IMR-90 (cell line): Measurements from ENCODE around the gene ST3GAL3. TPM values are rescaled to one million over a fixed set of nuclear protein-coding genes. Genes with fewer than 3 reads are reported as not detected.

Experiments used
- ATAC-seq: fragments of 200-7000 bp; cut with Tn5 transposase; 2 replicates; pipeline ENCODE4 v1.9.1; 2020; ENCODE audit warnings: low read depth, mild to moderate bottlenecking, moderate library complexity
- BruUV-seq: library from RNA; stranded (reverse); fragments of 400-500 nt; replicated peaks from 2 replicates; lab custom pipeline; 2021; lab: Mats Ljungman, UMichigan
- CTCF ChIA-PET: fragments of 300-600 bp; formaldehyde crosslinking; extraction: SDS; loops from one replicate; lab custom pipeline; 2021; ENCODE audit warnings: antibody characterized with exemption; lab: Yijun Ruan, JAX
- POLR2A ChIA-PET: fragments of 300-600 bp; sonication (Branson Sonifier 250); formaldehyde crosslinking; loops from one replicate; lab custom pipeline; 2022; ENCODE audit warnings: antibody characterized with exemption; ENCODE audit not compliant: unreplicated experiment; lab: Charles Lee
- DNase-seq: peaks from one replicate; pipeline ENCODE4 v3.0.0; 2013
- H2AFZ ChIP-seq: replicated peaks from 2 replicates; pipeline ENCODE3; 2013; ENCODE audit warnings: low read length, mild to moderate bottlenecking; ENCODE audit not compliant: poor library complexity
- H2AK5ac ChIP-seq: 2 replicates; pipeline ENCODE4 v1.6.1; 2013; ENCODE audit warnings: low read depth, low read length, inconsistent platforms
- H2AK9ac ChIP-seq: replicated peaks from 2 replicates; pipeline ENCODE3; 2013; ENCODE audit warnings: mild to moderate bottlenecking, low read depth, low read length, moderate library complexity; ENCODE audit not compliant: poor library complexity
- H2BK120ac ChIP-seq: 2 replicates; pipeline ENCODE4 v1.6.1; 2013; ENCODE audit warnings: low read depth, low read length, inconsistent platforms
- H2BK15ac ChIP-seq: 3 replicates; pipeline ENCODE4 v1.6.1; 2013; ENCODE audit warnings: low read depth, low read length, inconsistent platforms
- H2BK20ac ChIP-seq: 2 replicates; pipeline ENCODE4 v1.6.1; 2013; ENCODE audit warnings: low read depth, mild to moderate bottlenecking, inconsistent platforms, low read length, moderate library complexity
- H2BK5ac ChIP-seq: 2 replicates; pipeline ENCODE4 v1.6.1; 2013; ENCODE audit warnings: mild to moderate bottlenecking, low read depth, low read length, inconsistent platforms; ENCODE audit not compliant: poor library complexity, severe bottlenecking
- H3K14ac ChIP-seq: replicated peaks from 2 replicates; pipeline ENCODE4 v1.6.1; 2013; ENCODE audit warnings: low read depth, low read length, inconsistent platforms
- H3K18ac ChIP-seq: 2 replicates; pipeline ENCODE4 v1.6.1; 2013; ENCODE audit warnings: low read depth, low read length, control low read depth
- H3K23ac ChIP-seq: 2 replicates; pipeline ENCODE4 v1.6.1; 2013; ENCODE audit warnings: low read depth, low read length, inconsistent platforms
- H3K27ac ChIP-seq: 2 replicates; pipeline ENCODE4 v1.5.1; 2013; ENCODE audit warnings: mild to moderate bottlenecking, control low read depth, low read length; ENCODE audit not compliant: insufficient read depth
- H3K27me3 ChIP-seq: 2 replicates; pipeline ENCODE4 v1.6.1; 2013; ENCODE audit warnings: low read length; ENCODE audit not compliant: control insufficient read depth, insufficient read depth
- H3K36me3 ChIP-seq: 2 replicates; pipeline ENCODE4 v1.6.1; 2013; ENCODE audit warnings: low read length, mixed read lengths; ENCODE audit not compliant: control insufficient read depth, insufficient read depth
- H3K4ac ChIP-seq: 2 replicates; pipeline ENCODE4 v1.6.1; 2013; ENCODE audit warnings: low read depth, low read length, inconsistent platforms
- H3K4me1 ChIP-seq: 2 replicates; pipeline ENCODE4 v1.6.1; 2013; ENCODE audit warnings: low read length, mixed read lengths; ENCODE audit not compliant: control insufficient read depth, insufficient read depth
- H3K4me2 ChIP-seq: 2 replicates; pipeline ENCODE4 v1.6.1; 2013; ENCODE audit warnings: low read depth, mild to moderate bottlenecking, control low read depth, low read length, moderate library complexity
- H3K4me3 ChIP-seq: 2 replicates; pipeline ENCODE4 v1.5.1; 2013; ENCODE audit warnings: low read depth, mild to moderate bottlenecking, control low read depth, low read length, moderate library complexity; ENCODE audit not compliant: insufficient read depth
- H3K56ac ChIP-seq: 2 replicates; pipeline ENCODE4 v1.6.1; 2013; ENCODE audit warnings: low read length, inconsistent platforms; ENCODE audit not compliant: insufficient read depth; ENCODE audit errors: extremely low read depth
- H3K79me1 ChIP-seq, 2 experiments: 2 replicates each; pipeline ENCODE4 v1.6.1; 2013; ENCODE audit warnings: low read length in 2 of 2, inconsistent platforms in 1 of 2, low read depth in 1 of 2
- H3K9ac ChIP-seq: 2 replicates; pipeline ENCODE4 v1.6.1; 2013; ENCODE audit warnings: low read depth, low read length, control low read depth
- H3K9me1 ChIP-seq: 2 replicates; pipeline ENCODE4 v1.6.1; 2013; ENCODE audit warnings: low read length, inconsistent platforms; ENCODE audit not compliant: insufficient read depth
- H3K9me3 ChIP-seq: 2 replicates; pipeline ENCODE4 v1.6.1; 2013; ENCODE audit warnings: low read length; ENCODE audit not compliant: control insufficient read depth, insufficient read depth
- H4K20me1 ChIP-seq: 2 replicates; pipeline ENCODE4 v1.6.1; 2013; ENCODE audit warnings: low read length, inconsistent platforms; ENCODE audit not compliant: insufficient read depth
- H4K5ac ChIP-seq: 2 replicates; pipeline ENCODE4 v1.6.1; 2013; ENCODE audit warnings: mild to moderate bottlenecking, low read depth, low read length, control low read depth
- H4K8ac ChIP-seq, 2 experiments: 2 replicates each; pipeline ENCODE4 v1.6.1; 2013; ENCODE audit warnings: low read depth in 2 of 2, low read length in 2 of 2, control low read depth in 1 of 2, inconsistent platforms in 1 of 2
- H4K91ac ChIP-seq: 2 replicates; pipeline ENCODE4 v1.6.1; 2013; ENCODE audit warnings: low read depth, low read length, inconsistent platforms; ENCODE audit not compliant: insufficient read depth
- BHLHE40 ChIP-seq: fragments of 150-350 bp; IDR thresholded peaks from 2 replicates; pipeline ENCODE4 v1.6.1; 2016; ENCODE audit warnings: mild to moderate bottlenecking, low read depth, low read length
- MAFK ChIP-seq: IDR thresholded peaks from 2 replicates; pipeline ENCODE4 v1.6.1; 2012; ENCODE audit warnings: low read depth, low read length, improper control_type of control experiment
- MAZ ChIP-seq: IDR thresholded peaks from 2 replicates; pipeline ENCODE4 v1.6.1; 2012; ENCODE audit warnings: low read depth, mild to moderate bottlenecking, low read length, improper control_type of control experiment, moderate library complexity, borderline replicate concordance
- POLR2A ChIP-seq: IDR thresholded peaks from 2 replicates; pipeline ENCODE4 v1.6.1; 2012; ENCODE audit warnings: mild to moderate bottlenecking, low read depth, low read length
- WGBS, 2 experiments: methylation state at CpG; one replicate each; pipeline versions ENCODE4 v1.1.5 to v1.1.7; 2013; ENCODE audit warnings: missing lambda C conversion rate in 2 of 2; ENCODE audit not compliant: insufficient read length in 1 of 2; ENCODE audit errors: extremely low coverage in 2 of 2; 5-methylcytosine and 5-hydroxymethylcytosine counted together
- dilution Hi-C: fragments of 300-500 bp; cut with HindIII; formaldehyde crosslinking; loops from one replicate; pipeline ENCODE4 v1.14.3; 2018; ENCODE audit warnings: low sequenced_read_pairs; ENCODE audit not compliant: unreplicated experiment
- in situ Hi-C: fragments of 300-500 bp; cut with MboI; formaldehyde crosslinking; loops from 3 replicates; pipeline ENCODE4 v1.14.3; 2019; ENCODE audit warnings: low sequenced_read_pairs, inconsistent platforms, mixed read lengths
- intact Hi-C: fragments of 100-400 bp; cut with micrococcal nuclease; formaldehyde crosslinking; loops from 2 replicates; pipeline ENCODE4 v1.10.0; 2022
- polyA plus RNA-seq, 3 experiments: library from polyadenylated mRNA; depleted of rRNA; stranded (reverse); fragments of >200 nt; gene quantifications; 2 replicates each; pipeline ENCODE4 v1.2.3, GENCODE V29; 2012; ENCODE audit warnings: low replicate concordance in 1 of 3
- total RNA-seq: library from RNA; depleted of rRNA; stranded (reverse); fragments of >200 nt; gene quantifications from 2 replicates; pipeline ENCODE4 v1.2.3, GENCODE V29; 2012

The ST3GAL3 gene
- total and polyA plus RNA-seq, 2 of the 4 experiments (the other 2 are of a cell fraction): 12.0 to 14.8 TPM

GRCh38 chr1:43801203-43801602, 93.9 kb downstream of the ST3GAL3 start:
- no peaks in the 10 kb centered on the region for H3K9me3 ChIP-seq
- H3K14ac ChIP-seq: no peak overlapping the region
- DNase-seq (no peak), ATAC-seq (no peak)
- no peak overlapping the region for H3K18ac ChIP-seq
- no peak overlapping the region for H2BK120ac ChIP-seq
- no peak overlapping the region for H2AK9ac ChIP-seq
- TF ChIP-seq BHLHE40 (no peak), MAZ (no peak), POLR2A (no peak), MAFK (no peak)
- dilution Hi-C loops: no loop called here
- CTCF ChIA-PET: interaction anchor here (1.2 kb wide), 1 partner anchor 8 kb away, joined by 3 read pairs; no protein-coding TSS in a partner anchor
- H3K4me1 ChIP-seq: peaks cover 7% of the 10 kb centered on the region
- no peak overlapping the region for H3K27ac ChIP-seq
- H3K23ac ChIP-seq: no peak overlapping the region
- in situ Hi-C loops: no loop called here
- H3K9ac ChIP-seq: no peak overlapping the region
- H4K5ac ChIP-seq: no peak overlapping the region
- H2BK20ac ChIP-seq: no peak overlapping the region
- intact Hi-C loops: no loop called here
- no peak overlapping the region for H3K4me2 ChIP-seq
- no peak overlapping the region for H4K8ac ChIP-seq
- peaks cover 14% of the 10 kb centered on the region for H3K9me1 ChIP-seq
- no peaks in the 10 kb centered on the region for H3K27me3 ChIP-seq
- H2AK5ac ChIP-seq: no peak overlapping the region
- H2AFZ ChIP-seq: no peak overlapping the region
- no peaks in the 10 kb centered on the region; the same call in 1 of the 2 replicates for H3K36me3 ChIP-seq
- H2BK5ac ChIP-seq: no peak overlapping the region
- POLR2A ChIA-PET: no interaction called here
- BruUV-seq: no TSS peak
- WGBS, 2 experiments: no CpG with 5 or more reads among the region's 3 CpGs
- H4K91ac ChIP-seq: no peak overlapping the region
- peaks cover 14 to 41% of the 10 kb centered on the region in 2 experiments for H3K79me1 ChIP-seq
- H4K20me1 ChIP-seq: peaks cover 8% of the 10 kb centered on the region; the same call in 1 of the 2 replicates
- no peak overlapping the region for H3K4ac ChIP-seq
- no peak overlapping the region for H3K4me3 ChIP-seq
- H3K56ac ChIP-seq: no peak overlapping the region
- H2BK15ac ChIP-seq: no peak overlapping the region
